Endothelial cell (in vitro differentiated cells): ENCODE data around the gene BMS1. TPM values are rescaled to one million over a fixed set of nuclear protein-coding genes. Genes with fewer than 3 reads are reported as not detected.

Source experiments
- DNase-seq: peaks from one replicate; pipeline ENCODE4 v3.0.0; 2021; ENCODE audit warnings: low spot score
- H3K27ac Mint-ChIP-seq: one replicate; pipeline ENCODE4 v1.8.0; 2021; ENCODE audit warnings: mixed read lengths, inconsistent platforms; ENCODE audit not compliant: unreplicated experiment
- H3K27me3 Mint-ChIP-seq: one replicate; pipeline ENCODE4 v1.8.0; 2021; ENCODE audit warnings: mild to moderate bottlenecking, moderate library complexity, mixed read lengths, inconsistent platforms; ENCODE audit not compliant: unreplicated experiment
- H3K36me3 Mint-ChIP-seq: one replicate; pipeline ENCODE4 v1.8.0; 2021; ENCODE audit warnings: mild to moderate bottlenecking, low read depth, mixed read lengths, inconsistent platforms; ENCODE audit not compliant: unreplicated experiment
- H3K4me1 Mint-ChIP-seq: one replicate; pipeline ENCODE4 v1.8.0; 2021; ENCODE audit warnings: mild to moderate bottlenecking, mixed read lengths, inconsistent platforms; ENCODE audit not compliant: unreplicated experiment
- H3K4me3 Mint-ChIP-seq: one replicate; pipeline ENCODE4 v1.8.0; 2021; ENCODE audit warnings: mild to moderate bottlenecking, mixed read lengths, inconsistent platforms; ENCODE audit not compliant: unreplicated experiment
- H3K9me3 Mint-ChIP-seq: one replicate; pipeline ENCODE4 v1.8.0; 2021; ENCODE audit warnings: mixed read lengths, inconsistent platforms; ENCODE audit not compliant: unreplicated experiment
- total RNA-seq: library from RNA; stranded (reverse); fragmentation: NEBNext Ultra II Directional; extraction: Animal tissue kit (Norgen Biotek cat#: 25700); gene quantifications from one replicate; pipeline ENCODE4 v1.2.1, GENCODE V29; 2021; ENCODE audit not compliant: unreplicated experiment
- TF ChIP-seq, protein P1 (sequence below): fragments of 200-600 bp; sonication (generic); IDR thresholded peaks from one replicate; pipeline ENCODE4 v1.5.0; 2021; ENCODE audit warnings: antibody characterized with exemption; ENCODE audit not compliant: unreplicated experiment

Gene BMS1
- total RNA-seq, 1 donor from 2014 or later, result 22.4 TPM

DNA sequence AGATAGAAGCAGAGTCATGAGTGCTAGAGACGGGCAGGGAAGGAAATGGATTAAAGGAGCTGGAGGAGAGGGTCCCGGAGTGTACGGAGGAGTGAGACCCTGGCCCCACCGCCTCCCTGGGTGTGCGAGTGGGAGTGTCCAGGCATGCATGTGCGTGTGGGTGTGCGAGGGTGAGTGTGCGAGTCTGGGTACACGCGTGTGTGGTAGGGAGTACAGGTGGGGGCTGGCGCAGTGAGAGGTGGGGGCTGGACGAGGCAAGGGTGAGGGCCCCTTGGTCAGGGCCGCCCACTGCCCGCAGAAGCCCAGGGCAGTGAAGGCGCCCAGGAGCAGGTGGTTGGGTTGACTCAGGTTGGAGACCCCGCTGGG is 97.6 kb downstream of the BMS1 start:
- Mint-ChIP-seq H3K27ac (no peak overlapping the region), H3K9me3 (peaks cover 9% of the 10 kb centered on the region), H3K4me3 (no peak overlapping the region), H3K4me1 (peaks cover 3% of the 10 kb centered on the region), H3K36me3 (peaks cover 11% of the 10 kb centered on the region), H3K27me3 (peaks cover 8% of the 10 kb centered on the region)
- no peak for DNase-seq
- TF ChIP-seq, protein P1, sequence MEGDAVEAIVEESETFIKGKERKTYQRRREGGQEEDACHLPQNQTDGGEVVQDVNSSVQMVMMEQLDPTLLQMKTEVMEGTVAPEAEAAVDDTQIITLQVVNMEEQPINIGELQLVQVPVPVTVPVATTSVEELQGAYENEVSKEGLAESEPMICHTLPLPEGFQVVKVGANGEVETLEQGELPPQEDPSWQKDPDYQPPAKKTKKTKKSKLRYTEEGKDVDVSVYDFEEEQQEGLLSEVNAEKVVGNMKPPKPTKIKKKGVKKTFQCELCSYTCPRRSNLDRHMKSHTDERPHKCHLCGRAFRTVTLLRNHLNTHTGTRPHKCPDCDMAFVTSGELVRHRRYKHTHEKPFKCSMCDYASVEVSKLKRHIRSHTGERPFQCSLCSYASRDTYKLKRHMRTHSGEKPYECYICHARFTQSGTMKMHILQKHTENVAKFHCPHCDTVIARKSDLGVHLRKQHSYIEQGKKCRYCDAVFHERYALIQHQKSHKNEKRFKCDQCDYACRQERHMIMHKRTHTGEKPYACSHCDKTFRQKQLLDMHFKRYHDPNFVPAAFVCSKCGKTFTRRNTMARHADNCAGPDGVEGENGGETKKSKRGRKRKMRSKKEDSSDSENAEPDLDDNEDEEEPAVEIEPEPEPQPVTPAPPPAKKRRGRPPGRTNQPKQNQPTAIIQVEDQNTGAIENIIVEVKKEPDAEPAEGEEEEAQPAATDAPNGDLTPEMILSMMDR, result no peak

DNA sequence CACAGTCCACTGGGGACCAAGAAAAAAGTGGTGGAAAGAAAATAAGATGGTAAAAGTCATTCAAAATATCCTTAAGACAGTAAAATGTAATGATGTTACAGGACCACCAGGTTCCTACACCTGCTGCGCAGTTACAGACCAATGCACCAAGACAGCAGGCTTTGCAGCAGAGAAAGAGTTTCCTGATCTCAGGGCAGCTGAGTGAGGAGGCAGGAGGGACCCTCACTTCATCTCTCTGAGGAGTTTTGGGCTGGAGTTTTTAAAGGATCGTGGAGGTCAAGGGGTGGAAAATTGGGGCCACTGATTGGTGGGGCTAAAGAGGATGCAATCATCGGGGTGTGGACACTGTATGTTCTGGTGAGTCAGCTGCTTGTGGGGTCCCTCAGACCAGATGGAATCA is 100.0 kb downstream of the BMS1 start:
- Mint-ChIP-seq H3K27me3 (peaks cover 5% of the 10 kb centered on the region), H3K4me3 (no peak overlapping the region), H3K4me1 (no peaks in the 10 kb centered on the region), H3K27ac (no peak overlapping the region), H3K36me3 (peaks cover 11% of the 10 kb centered on the region), H3K9me3 (peaks cover 9% of the 10 kb centered on the region)
- no peak for DNase-seq
- TF ChIP-seq, protein P1, result no peak

Other genes starting within 250 kb of the BMS1 start
- 63.4 TPM for gene ZNF33B, start 144.2 kb upstream of the BMS1 start, total RNA-seq